ENCODE measurements around the gene WDFY3.

WDFY3 gene

DNA sequence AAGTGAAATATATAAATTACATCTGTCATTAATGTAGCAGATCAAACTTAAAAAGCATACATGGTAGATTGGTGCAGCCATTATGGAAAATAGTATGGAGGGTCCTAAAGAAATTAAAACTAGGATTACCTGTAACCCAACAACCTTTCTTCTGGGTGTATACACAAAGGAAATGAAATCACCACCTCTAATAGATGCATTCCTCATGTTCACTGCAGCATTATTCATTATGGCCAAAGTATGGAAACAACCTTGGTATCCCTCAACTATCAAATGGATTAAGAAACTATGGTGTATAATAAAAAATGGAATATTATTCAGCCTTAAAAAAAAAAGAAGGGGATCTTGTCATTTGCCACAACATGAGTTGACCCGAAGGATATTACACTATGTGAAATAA is 13.7 kb downstream of the WDFY3 start:
- DNase-seq: no peak

DNA sequence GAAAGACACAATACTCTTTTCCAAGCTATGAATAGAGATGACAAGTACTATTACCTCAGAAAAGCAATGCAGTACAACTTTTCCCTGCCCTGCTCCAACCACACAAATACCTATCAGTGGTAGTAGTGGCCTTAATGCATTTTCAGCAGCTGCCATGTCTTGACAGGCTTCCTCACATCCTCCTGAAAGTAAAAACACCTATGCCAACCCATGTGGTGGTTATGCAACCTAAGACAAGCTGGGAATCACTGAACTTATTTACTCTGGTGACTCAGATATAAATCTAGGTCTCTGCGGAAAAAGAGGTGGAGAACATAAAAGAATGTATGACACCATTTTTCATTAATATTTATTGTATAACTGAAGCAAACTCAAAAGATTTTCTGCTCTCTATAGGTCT is 14.5 kb downstream of the WDFY3 start:
- no peak for DNase-seq

DNA sequence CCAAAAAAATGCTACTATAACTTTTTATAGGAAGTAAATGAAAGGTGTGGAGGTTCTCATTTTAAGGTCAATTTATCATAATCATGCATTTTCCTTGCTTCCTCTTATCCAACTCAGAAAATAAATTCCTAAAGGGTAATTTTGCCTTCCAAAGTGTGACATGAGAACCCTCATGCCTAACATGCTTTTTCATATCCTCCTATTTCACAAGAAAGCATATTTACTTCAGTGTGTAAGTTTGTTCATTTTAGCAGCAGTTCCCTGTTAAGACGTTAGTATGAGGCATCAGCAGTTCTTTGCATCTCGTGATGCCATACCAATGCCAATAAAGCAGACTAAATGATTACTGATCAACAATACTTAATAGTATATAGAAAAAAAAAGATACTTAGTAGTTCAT is 18.4 kb downstream of the WDFY3 start:
- DNase-seq: peak in 2 of 4 experiments; percentile 67 to 68

DNA sequence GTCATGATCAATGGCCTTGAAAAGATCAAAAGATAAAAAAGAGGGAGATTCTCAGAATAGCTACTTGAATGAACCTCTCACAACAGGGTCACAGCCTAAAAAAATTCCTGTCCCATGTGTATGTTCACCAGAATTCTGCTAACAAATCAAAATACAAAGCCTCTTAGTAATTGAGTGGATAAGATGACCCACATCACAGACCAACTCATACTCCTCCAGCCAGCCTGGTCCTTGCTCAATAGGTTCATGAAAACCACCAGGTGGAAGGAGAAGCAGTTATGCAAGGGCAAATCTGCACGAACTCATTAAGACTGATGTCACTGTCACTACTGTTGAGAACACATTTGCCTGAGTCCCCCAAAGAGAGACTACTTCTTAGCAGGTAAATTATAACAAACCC is 21.5 kb downstream of the WDFY3 start:
- peak; percentile 26 to 46 (median 40) for DNase-seq

DNA sequence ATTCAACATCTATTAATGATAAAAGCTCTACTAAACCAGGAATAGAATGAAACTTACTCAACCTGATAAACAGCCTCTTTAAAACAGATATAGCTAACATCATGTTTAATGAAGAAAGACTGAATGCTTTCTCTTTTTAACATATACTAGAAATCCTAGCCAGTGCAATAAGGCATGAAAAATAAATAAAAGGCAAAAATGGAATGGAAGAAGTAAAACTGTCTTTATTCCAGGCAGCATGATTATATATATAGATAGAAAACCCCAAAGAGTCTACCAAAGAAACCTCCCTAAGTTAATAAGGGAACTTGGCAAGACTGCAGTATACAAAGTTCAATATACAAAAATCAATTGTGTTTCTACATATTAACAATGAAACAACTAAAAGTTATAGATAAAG is 25.5 kb downstream of the WDFY3 start:
- no peak for DNase-seq

DNA sequence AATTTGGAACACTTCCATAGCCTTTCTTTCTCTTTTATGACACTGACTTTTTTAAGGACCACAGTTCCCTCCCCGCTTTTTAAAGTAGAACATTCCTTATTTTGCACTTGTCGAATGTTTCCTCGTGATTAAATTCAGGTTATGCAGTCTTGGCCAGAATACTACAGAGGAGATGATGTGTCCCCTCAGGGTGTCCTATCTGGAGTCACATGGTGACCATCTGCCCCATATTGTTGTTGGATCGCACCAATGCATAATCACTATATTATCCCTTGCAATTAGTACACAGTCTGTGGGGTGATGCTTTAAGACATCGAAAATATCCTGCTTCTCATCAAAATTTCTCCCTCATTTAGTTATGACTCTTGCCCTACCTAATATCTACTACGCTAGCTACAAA is 27.4 kb downstream of the WDFY3 start:
- DNase-seq: no peak

DNA sequence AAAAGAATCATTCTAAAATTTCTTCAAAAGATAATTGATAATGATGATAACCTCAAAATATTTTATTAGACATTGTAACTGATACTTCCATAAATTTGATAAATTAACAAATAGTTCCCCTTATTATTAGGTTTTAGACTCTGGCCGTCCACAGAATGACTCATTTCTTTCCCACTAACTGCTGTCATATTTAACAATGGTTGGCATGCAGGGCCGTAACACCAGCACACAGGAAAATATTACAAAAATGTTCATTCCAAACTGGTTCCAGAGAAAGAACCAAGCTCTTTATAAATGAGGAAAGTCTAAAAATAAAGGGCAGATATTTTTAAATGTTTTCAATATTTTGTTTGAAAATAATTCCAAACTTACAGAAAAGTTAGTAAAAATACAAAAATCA is 28.2 kb downstream of the WDFY3 start:
- DNase-seq: peak in 3 of 4 experiments; percentile 19 to 41 (median 33)

DNA sequence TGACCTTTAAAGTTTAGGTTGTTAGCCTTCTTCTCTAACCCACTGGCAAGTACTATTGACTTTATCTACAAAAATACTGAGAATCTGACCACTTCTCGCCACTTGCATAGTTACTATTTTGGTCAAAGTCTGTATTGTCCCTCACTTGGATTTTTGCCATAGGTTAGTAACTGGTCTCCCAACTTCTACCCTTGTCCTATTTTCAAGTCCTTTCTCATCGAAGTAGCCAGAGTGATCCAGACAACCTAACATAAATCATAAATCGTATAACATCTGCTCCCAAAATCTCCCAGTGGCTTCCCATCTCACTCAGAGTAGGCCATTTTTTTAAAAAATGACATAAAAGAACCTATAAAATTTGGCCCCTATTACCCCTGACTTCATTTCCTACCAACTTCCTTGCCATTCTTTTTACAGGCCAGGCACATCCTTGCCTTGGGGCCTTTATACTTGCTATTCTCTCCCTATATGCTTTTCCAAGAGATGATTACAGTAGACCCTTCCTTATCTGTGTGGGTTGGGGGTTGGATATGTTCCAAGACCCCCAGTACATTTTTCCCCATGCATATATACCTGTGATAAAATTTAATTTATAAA is 29.0 kb downstream of the WDFY3 start:
- DNase-seq: no peak

DNA sequence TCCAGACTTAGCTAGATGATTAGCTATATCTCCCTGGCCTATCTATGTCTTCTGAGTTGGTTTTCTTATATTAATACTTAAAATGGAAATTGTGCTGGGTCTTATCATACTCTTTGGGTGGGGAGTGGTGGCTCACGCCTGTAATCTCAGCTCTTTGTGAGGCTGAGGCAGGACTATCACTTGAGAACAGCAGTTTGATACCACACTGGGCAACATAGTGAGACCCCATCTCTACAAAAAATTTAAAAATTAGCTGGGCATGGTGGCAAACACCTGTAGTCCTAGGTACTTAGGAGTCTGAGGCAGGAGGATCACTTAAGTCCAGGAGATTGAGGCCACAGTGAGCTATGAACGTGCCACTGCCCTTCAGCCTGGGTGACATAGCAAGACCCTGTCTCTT is 30.4 kb downstream of the WDFY3 start:
- no peak for DNase-seq

DNA sequence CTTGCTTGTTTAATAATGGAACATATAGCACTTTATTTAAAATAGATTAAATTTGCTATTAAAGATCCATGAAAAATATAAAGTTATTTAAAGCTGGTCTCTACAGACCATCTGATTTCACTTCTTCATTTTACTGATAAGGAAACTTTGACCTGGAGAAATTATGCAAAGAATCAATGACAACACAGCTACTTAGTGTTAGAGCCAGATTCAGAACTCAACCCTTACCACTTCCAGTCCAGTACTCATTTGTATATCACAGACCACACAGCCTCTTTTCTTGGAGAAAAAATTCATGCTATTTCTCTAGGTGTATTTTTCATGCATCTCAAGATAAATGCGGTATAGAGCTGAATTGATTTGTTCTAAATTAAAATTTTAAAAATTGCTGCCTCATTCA is 34.0 kb downstream of the WDFY3 start:
- DNase-seq: peak in 2 of 4 experiments; percentile 19 to 25

DNA sequence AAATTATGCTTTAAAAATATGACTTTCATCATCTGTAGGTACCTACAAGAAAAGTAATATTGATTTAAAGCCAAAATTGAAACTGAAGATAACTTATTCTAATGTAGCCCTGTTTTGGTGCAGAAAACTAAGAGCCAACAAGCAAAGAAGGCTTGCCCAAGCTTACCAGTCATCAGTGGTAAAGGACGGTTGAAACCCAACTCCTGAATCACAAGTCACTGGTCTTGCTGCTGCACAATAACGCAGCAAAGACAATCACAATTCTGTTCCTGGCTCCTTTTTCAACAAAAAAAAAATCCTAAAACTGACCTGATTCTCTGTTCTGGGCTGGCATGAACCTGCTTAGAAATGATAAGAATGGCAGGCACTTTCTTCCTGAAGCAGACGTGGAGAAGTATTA is 34.5 kb downstream of the WDFY3 start:
- DNase-seq: no peak

DNA sequence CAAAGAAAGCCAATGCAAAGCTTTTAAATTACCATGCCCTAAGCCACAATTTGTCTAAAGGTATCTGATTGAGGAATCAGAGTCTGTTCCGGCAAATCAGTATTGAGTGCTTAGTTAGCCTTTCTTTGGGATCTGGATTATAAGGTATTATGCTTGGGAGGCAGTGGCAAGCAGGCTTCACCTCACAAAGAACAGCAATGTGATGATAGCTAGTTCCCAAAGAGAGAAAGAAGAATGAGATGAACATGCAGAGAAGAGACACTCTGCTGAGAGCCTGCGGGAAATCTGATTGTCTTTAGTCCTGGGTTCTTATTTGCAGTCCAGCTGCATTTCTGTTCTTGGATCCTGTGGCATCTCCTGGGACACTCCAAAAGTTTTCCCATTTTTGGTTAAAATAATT is 35.2 kb downstream of the WDFY3 start:
- DNase-seq: no peak

DNA sequence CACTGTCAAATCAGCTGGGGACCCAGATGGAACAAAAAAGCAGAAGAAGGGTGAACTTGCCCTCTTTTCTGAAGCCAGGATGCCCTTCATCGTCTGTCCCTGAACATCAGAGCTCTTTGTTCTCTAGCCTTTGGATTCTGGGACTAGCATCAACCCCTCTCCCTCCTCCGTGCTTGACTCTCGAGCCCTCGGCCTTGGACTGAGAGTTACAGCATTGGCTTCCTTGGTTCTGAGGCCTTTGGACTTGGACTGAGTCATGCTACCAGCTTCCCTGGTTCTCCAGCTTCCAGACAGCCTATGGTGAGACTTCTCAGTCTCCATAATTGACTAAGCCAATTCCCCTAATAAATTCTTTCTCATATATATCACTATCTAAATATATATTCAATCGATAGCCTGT is 38.4 kb downstream of the WDFY3 start:
- DNase-seq: no peak

DNA sequence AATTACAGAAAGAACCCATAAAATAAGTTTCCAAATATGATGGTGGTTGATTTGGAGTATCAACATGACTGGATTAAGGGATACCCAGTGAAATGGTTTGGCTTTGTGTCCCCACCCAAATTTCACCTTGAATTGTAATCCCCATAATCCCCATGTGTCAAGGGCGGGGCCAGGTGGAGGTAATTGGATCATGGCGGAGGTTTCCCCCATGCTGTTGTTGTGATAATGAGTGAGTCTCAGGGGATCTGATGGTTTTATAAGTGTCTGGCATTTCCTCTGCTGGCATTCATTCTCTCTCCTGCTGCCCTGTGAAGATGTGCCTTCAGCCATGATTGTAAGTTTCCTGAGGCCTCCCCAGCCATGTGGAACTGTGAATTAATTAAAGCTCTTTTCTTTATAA is 39.1 kb downstream of the WDFY3 start:
- DNase-seq: no peak

DNA sequence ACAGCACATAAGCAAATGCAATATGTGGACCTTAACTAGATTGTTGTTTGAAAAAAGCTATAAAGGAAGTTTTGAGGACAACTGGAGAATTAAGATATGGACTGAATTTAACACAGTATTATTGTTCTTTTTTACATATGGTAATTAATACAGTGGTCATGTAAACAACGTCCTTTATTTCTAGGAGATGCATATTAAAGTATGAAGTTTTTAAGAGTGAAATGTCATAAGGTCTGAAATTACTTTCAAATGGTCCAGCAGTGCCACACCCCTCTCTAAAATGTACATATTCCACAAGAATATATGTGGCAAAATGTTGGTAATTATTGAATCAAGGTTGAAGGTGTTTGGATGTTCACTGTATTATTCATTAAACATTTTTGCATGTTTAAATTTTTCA is 40.9 kb downstream of the WDFY3 start:
- no peak for DNase-seq

DNA sequence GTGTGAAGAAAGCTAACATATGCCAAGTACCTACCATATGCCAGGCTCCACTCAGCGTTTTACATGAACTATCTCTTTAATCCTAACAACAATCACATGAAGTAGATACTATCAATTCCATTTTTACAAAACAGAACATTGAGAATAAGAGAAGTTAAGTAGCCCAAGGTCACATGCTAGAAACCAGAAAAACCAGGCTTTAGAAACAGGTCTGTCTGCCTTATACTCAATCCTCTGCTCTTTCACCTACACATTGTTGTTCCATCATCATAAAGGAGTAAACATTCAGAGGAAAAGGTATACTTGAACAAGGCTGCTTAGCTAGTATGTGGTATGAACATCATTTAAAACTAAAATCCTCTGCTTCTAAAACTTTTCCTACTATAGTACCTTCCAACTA is 42.1 kb downstream of the WDFY3 start:
- no peak for DNase-seq

DNA sequence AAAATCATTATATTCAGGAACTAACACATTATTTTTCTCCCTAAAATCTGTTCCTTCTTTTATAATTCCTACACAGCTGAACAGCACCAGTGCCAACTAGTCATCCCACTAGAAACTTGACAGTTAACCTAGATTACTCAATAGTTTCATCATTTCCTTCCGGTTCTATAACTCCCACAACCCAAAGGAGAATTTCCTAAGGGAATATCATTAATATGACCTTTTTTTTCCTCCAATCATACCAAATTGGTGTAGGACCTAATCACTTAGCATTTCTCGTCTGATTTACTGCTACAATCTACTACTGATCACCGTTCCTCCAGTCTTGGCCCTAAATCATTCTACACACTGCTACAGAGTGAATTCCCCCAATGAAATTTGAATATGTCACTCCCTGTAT is 45.9 kb downstream of the WDFY3 start:
- DNase-seq: peak in 2 of 4 experiments; percentile 55 to 58

DNA sequence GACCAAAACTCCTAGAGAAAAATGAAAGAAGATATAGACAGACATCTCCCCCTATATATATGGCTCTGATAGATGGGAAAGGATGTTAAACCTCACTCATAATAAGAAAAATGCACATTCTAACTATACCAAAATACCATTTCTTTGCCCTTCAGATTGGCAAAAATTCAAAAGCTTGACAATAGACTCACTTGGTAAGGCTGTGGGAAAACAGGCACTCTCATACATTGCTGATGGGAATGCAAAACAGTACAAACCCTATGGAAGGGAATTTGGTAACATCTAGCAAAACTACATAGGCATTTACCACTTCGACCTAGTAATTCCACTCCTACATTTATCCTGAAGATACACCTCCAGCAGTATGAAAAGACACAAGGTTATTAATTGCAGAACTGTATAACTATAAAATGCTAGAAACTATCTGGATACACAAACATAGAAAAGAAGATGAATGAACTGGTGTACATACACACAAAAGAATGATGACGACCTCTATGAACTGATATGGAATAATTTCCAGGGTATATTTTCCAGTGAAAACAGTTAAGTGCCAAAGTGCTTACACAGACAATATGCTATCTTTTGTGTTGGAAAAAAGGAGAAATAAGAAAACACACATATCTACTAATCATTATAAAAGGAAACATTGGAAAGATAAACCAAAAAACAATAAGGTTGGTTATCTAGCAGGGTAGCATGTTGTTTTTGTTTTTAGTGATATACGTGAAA is 48.5 kb downstream of the WDFY3 start:
- no peak for DNase-seq

DNA sequence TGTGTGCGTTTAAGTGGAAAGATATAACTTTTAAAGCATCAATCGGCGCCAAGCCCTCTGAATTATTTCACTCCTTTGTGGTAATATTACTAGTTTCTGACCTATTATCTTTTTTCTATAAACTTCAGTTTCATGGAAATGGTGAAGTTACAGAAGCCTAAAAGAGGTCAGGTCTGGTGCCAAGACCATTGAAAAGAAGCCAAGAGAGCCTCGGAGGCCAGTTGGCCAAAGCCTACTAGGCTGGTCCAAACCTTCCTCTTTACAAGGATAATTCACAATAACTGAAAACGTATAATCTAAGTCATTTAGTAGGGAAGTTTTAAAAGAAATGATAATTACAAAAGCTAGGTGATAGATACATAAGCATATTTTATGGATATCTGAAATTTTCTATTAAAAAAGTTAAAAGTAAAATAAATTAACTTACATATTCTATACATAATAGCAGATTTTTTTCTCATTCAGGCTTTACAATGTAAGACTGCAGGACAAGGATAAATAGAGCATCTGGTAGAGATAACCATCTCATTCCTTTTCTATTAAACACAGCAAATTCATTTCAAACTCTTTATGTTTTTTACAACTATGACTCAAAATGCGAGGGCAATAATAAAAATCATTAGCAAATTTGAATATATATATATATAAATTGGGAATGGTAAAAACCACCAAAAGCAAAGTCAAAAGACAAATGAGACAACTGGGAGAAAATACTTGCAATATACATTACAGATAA is 49.2 kb downstream of the WDFY3 start:
- no peak for DNase-seq

DNA sequence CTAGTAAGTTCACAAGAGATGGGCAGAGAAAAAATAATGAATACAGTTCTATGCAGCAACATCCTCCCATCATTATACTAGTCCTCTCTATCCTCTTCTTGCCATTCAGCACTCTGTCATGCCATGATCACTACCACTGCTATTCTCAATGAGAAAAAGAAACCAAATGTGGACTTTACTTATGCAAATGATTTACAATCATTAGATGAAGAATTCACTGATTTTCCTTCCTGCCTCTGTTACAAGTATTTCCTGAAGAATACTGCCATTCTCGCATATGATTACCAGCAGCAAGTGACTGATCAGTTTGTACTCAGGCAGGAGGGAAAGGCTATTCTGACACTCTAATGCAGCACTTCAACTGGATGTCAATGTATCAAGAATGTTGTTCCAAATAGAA is 50.3 kb downstream of the WDFY3 start:
- DNase-seq: no peak

DNA sequence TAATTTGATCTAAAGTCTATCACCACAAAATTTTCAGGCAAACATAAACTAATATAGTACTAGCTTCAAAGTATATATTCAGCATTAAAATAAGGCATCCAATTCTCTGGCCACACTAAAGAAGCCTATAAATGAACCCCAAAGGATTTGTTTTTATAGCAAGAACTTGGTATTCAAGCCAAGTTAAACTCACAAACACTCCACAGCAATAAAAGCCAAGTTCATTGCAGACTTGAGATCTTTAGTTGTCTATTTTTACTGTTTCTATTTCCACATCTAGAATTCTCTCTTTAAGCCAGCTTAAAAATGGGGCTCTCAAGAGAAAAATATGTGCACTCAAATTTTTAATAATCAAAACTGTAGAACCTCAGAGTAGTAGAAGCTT is 51.1 kb downstream of the WDFY3 start:
- no peak for DNase-seq

DNA sequence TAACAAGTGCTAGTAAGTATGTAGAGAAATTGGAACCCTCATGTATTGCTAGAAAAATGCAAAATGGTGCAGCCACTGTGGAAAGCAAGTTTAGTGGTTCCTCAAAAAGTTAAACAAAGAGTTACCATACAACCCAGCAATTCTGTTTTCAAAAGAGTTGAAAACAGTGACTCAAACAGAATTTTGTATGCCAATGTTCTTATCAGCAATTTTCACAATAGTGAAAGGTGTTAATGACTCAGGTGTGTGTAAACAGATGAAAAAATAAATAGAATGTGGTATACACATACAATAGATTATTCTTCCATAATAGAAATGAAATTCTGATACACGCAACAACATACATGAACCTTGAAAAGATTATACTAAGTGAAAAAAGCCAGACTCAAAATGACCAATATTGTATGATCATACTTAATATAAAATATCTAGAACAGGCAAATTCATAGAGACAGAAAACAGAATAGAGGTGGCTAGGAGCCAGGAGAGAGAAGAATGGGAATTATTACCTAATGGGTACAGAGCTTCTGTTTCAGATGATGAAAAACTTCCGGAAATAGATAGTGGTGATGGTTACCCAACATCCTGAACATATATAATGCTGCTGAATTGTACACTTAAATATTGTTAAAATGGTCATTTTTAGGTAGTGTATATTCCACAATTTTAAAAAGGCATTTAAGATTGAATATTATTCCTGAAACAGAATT is 51.6 kb downstream of the WDFY3 start:
- peak in 2 of 4 experiments; percentile 47 to 50 for DNase-seq

DNA sequence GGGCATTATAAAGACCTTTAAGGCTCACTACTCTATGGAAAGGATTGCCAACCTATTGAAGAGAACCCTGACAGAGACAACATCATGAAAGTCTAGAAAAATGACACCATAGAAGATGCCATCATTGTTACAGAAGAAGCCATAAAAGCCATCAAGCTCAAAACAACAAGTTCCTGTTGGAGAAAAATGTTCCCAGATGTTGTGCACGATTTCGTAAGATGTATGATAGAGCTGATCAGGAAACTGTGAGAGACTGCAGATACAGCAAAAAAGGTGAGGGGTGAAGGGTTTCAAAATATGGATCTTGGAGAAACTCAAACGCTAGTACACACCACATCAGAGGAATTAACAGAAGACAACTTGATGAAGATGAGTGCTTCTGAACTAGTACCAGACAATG is 53.3 kb downstream of the WDFY3 start:
- peak in 2 of 4 experiments; percentile 16 to 17 for DNase-seq

Measured in suppressor macrophage (primary cell).